ENCODE results near the gene RGS3.
"Not testable (repeated sequence)": the region's sequence is repeated elsewhere in the genome, so short reads cannot be mapped to it uniquely, and the experiment has no call there.

RGS3 gene

DNA sequence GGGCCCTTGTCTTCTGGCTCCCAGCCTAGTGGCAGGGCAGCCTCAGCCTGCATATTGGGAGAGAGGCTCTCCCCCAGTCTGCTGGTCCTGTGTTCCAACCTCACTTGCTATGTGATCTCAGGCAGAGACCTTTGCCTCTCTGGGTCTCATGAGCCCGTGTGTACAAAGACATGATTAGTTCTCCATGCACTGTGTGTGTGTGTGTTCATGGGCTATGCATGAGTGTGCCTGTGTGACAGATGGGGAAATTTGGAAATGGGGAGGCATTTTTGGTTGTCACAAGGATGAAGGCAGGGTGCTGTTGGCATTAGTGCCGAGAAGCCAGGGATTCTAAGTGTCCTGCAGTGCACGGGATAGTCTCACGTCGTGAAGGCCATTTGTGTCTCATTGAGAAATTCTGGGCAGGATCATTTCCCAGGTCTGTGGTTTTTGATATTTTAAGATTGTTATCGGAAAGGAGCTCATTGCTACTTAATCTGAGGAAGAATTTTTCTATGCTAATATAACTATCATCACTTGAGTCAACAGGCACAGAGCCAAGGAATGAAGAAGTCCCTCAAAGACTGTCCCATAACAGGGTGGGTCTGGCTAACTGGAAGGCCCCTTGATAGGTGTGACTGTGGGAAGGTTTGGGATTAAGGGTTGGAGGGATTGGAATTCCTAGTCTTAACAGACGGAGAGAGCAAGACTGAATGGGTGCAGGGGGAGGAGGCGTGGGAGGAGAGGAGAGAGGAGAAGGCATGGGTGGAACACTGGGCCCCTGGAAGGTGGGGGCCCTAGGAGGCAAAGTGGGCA, 168.5 kb downstream of the RGS3 start:
- no peak for DNase-seq
- in situ Hi-C loops (cut with MboI; ENCODE audit: low pct_unique_long_range_greater_than_20kb, low sequenced_read_pairs) = no loop called here

DNA sequence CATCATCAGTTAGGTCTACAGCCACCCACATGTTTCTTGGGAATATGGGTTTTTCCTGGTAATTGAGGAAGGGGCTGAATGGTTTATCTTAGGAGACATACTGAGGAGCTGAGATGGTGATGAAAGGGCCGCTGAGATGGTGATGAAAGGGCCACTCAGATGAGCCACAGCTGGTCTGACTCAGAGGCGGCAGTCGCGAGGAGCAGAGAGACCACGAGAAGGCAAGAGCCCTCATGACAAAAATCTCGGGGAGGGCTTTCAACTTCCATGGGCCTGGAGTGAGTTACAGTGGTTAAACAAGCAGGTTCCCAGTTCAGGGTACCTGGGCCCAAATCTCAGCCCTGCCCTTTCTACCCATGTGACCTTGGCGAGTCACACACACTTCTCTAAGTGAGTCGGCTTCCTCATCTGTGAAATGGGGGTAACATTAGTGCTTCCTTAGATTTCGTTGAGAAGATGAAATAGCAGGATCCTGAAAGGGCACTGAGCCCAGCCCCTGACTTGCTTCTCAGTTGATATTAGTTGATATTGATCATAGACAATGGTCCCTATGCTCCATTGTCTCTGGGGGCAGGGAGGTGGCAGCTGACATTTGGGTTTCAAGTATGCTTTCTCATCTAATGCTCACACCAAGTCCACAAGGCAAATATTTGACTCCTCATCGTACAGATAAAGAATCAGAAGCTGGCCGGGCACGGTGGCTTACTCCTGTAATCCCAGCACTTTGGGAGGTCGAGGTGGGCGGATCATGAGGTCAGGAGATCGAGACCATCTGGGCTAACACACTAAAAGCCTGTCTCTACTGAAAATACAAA, 169.5 kb downstream of the RGS3 start:
- in situ Hi-C loops (cut with MboI; ENCODE audit: low pct_unique_long_range_greater_than_20kb, low sequenced_read_pairs) = no loop called here
- no peak for DNase-seq

DNA sequence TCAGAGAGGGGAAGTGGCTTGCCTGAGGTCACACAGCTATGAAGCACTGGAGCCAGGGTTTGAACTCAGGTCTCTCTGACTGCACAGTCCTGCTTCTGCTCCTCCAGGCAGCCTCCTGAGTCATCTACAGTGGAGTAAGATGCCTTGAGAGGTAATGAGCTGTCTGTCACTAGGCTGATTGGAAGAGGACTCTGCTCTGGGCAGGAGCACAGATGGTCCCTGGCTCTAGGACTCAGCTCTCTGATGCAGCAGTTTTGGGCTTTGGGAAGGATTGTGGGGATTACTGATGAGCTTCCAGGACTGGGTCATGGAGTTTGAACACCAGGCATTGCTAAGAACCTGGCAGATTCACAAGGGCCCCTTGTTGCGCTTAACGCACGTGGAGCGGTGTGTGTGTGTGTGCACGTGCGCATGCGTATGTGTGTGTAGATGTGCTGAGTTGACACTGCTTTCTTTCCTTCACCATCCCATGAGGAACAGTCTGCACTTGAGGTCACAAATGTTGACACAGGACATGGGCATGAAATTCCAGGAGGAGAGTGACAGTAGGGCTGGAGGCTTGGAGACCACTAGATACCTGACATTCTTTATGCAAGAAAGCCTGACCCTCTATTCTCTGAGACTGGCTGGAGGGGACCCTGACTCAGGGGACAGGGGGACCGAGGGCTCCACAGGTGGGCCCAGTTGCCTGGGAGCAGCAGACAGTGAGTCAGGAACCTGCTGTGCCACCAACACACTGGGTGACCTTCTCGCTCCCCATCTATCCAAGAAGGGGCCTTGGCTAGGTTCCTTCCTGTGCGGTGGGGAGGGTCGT, 170.5 kb downstream of the RGS3 start:
- no peak for DNase-seq
- in situ Hi-C loops (cut with MboI; ENCODE audit: low pct_unique_long_range_greater_than_20kb, low sequenced_read_pairs) = no loop called here

DNA sequence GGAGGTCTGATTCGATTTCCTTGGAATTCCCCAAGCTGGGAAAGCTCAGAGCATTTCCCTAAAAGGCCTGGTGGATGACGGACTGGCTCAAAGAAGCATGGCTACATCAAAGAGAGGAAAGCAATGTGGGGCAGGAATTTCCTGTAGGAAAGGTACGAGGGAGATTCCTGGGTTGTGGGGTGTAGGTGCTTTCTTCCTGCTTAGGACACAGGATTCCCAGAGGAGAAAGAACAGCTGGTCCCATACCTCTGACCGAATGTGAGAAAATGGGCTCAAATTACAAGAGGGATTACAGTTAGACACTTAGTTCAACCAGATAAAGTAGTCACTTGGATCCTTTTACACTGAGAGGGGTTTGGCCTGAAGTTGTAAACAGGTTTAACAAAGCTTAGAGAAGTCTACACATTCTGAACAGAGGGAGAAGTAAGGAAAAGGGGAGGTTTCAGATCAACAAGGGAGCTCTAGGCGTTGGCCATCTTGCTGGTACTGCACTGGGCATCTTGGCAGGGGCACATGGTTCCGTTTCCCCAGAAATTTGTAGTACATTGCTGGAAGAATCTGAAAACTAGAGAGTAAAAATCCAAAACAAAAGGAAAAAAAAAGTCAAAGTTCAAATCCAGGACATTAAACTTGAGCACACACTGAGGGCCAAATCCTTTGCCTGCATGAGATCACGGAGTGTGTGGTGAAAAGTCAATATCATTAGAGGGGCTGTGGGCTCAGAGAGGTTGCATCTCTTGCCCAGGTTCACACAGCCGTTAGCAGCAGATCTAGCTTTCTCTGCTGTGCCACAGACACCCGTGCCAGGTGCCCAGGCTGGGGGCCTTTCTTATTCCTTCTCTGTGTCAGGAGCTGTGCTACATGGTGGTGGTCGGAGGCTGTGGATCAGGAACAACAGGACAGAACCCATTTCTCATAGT, 171.3 kb downstream of the RGS3 start:
- in situ Hi-C loops (cut with MboI; ENCODE audit: low pct_unique_long_range_greater_than_20kb, low sequenced_read_pairs) = no loop called here
- DNase-seq = no peak

DNA sequence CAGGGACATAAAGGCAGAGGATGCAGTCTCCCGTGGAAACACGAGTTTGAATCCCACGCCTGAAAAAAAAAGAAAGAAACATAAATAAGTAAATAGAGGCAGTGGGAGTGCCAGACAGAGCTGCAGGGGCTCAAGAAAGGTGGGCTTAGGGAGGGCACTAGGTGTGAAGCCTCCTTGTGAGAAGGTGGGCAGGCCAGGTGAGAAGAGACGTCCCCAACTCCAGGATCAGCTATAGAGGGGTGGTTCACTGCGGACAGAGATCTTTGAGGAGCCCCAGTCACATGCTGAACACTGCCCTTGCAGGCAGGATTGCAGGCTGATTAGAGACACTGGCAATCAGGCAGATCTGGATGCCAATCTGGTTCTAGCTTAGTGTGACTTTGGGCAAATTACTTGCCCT, 172.1 kb downstream of the RGS3 start:
- no peak for DNase-seq
- in situ Hi-C loops (cut with MboI; ENCODE audit: low pct_unique_long_range_greater_than_20kb, low sequenced_read_pairs) = no loop called here

DNA sequence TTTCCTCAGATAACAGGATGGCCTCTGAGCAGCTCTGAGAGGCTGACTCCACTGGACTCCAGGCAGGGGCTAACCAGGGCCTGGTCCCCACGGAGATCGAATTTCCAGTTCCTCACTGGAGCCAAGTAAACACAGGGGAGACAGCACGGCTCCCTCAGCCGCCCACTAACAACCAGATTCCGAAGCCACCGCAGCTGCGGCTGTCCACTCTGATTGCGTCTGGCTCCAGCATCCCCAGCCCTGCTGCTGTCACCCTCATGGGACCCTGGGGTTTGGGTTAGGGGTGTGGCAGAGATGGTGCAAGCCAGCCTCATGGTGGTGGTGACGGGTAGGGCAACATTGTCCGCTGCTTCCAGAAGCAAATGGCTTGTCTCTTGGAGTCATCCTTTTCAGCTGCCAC, 172.6 kb downstream of the RGS3 start:
- in situ Hi-C loops (cut with MboI; ENCODE audit: low pct_unique_long_range_greater_than_20kb, low sequenced_read_pairs) = no loop called here
- DNase-seq = no peak

DNA sequence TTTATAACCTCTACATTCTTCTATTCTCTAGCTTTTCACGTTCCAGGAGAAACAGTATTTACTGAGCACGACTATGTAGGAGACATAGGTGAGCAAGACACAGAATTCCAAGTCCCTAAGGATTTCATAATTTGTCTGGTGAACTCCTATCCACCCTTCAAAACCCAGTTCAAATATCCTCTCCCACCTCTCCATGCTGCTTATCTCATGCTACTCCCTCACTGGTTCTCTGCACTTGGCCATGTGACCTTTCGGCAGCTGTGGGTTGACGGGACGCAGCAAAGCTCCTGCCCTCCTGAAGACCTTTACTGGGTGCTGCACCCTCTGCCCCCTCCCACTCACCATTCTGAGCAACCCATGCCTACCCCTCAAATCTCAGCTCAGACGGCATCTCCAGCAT, 173.2 kb downstream of the RGS3 start:
- in situ Hi-C loops (cut with MboI; ENCODE audit: low pct_unique_long_range_greater_than_20kb, low sequenced_read_pairs) = no loop called here
- no peak for DNase-seq

DNA sequence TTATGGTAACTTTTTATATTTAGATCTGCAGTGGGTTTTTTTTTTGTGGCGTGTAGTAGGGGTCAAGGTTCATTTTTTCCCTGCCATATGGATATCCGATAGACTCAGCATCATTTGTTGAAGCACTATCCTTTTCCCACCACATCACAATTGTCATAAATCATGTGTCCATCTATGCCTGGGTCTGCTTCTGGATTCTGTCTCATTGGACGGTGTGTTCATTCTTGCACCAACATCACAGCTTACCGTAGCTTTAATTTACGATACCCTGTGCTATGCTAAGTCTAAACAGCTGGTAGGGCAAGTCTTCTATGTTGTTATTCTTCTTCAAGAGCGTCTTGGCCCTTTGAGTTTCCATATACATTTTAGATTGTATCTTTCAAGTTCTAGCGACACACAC, 175.0 kb downstream of the RGS3 start:
- DNase-seq = no peak

DNA sequence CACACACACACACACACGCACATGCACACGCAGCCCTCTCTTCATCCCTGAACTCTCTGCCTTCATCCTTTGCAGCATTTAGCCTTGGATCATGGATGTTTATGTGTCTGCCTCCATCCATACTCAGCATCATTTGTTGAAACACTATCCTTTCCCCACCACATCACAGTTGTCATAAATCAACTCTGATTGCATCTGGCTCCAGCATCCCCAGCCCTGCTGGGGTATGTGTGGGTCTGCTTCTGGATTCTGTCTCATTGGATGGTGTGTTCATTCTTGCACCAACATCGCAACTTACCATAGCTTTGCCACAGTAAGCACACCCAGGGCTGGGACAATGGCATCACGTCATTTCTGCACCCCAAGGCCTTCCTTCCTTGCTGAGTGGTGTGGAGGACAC, 175.4 kb downstream of the RGS3 start:
- no peak for DNase-seq
- in situ Hi-C loops (cut with MboI; ENCODE audit: low pct_unique_long_range_greater_than_20kb, low sequenced_read_pairs) = no loop called here

More for the DNA sequence above, 175.0 kb downstream of the RGS3 start:
- in situ Hi-C loops (cut with MboI; ENCODE audit: low pct_unique_long_range_greater_than_20kb, low sequenced_read_pairs) = no loop called here

DNA sequence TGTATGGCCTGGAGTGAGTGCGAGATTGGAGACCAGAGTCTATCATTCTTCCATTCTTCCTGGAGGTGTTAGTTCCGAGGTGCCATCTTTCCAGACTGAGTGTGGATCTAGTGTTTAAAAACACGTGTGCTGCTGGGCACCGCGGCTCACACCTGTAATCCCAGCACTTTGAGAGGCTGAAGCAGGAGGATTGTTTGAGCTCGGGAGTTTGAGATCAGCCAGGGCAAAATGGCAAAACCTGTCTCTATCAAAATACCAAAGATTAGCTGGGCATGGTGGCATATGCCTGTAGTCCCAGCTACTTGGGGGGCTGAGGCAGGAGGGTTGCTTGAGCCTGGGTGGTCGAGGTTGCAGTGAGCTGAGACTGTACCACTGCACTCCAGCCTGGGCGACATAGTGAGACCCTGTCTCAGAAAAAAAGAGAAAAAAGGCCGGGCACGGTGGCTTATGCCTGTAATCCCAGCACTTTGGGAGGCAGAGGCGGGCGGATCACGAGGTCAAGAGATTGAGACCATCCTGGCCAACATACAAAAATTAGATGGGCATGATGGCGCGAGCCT, 176.0 kb downstream of the RGS3 start:
- in situ Hi-C loops (cut with MboI; ENCODE audit: low pct_unique_long_range_greater_than_20kb, low sequenced_read_pairs); DNase-seq: not testable (repeated sequence)

DNA sequence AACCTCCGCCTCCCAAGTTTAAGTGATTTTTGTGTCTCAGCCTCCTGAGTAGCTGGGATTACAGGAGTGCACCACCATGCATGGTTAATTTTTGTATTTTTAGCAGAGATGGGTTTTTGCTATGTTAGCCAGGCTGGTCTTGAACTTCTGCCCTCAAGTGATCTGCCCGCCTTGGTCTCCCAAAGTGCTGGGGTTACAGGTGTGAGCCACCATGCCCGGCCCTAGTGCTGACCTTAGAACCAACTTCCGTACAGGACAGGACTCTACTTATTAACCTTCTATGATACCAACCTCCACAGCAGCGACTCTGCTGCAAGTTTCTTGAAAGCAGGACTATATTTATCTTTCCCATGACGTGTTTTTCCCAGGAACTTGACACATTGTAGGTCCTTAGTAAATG, 176.9 kb downstream of the RGS3 start:
- no peak for DNase-seq
- in situ Hi-C loops (cut with MboI; ENCODE audit: low pct_unique_long_range_greater_than_20kb, low sequenced_read_pairs) = no loop called here

DNA sequence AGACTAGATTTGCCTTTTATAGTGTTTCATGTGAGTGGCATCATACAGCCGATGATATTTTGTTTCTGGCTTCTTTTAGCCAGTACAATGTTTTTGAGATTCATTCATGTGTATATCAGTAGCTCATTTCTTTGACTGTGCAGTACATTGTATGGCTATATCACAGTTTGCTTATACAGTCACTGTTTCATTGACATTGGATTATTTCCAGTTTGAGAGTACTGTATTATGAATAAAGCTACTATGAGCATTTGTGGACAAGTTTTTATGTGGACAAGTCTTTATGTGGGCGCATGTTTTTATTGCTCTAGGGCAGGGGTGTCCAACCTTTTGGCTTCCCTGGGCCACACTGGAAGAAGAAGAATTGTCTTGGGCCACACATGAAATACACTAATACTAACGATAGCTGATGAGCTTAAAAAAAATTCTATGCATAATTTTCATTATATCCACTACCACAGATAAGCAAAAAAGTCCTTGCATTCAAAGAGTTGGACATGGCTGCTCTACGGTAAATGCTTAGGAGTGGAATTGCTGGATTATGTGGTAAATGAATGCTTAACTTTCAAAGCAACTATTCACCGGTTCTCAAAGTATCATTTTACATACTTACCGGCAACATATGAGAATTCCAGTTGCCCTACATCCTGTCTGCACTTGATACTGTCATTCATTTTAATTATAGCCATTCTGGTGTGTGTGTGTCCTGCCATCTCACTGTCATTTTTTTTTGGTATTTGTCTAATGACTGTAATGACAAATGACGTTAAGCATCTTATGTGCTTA, 177.8 kb downstream of the RGS3 start:
- no peak for DNase-seq
- in situ Hi-C loops (cut with MboI; ENCODE audit: low pct_unique_long_range_greater_than_20kb, low sequenced_read_pairs) = no loop called here

DNA sequence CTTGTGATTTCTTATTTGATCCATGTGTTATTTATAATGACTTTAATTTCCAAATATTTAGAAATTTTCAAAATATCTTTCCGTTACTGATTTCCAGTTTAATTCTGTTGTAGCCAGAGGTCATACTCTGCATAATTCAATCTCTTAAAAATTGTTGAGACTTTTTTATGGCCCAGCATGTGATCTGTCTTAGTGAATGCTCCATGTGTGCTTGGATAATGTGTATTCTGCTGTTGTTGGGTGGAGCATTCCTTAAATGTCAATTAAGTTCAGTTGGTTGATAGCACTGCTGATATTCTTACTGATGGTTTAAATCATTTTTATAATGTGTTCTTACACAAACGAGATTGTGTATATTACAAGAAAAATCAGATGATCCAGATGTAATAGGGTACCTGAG, 180.8 kb downstream of the RGS3 start:
- in situ Hi-C loops (cut with MboI; ENCODE audit: low pct_unique_long_range_greater_than_20kb, low sequenced_read_pairs) = no loop called here
- DNase-seq = no peak

DNA sequence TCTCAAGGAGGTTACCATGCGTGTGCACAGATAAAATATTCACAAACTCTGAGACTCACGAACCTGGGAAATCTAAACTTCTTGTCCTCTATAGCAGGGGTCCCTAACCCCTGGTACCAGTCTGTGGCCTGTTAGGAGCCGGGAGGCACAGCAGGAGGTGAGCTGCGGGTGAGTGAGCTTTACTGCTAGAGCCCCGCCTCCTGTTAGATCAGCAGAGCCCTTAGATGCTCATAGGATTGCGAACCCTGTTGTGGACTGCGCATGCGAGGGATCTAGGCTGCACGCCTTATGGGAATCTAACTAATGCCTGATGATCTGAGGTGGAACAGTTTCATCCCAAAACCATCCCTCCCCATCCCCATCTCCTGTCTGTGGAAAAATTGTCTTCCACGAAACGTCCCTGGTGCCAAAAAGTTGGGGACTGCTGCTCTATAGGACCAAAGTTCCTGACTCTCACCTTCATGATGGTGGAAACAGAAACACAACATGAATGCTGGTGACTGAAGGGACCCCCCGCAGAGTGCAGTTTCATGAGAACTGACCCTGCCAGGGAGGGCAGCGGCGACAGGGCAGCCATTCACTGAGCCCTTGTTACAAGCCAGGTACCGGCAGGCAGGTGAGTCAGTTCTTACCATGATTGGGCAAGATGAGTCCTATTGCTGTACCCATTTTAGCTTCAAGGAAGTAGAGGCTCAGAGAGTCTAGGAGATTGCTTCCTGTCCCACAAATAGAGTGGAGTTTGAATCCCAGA, 181.9 kb downstream of the RGS3 start:
- in situ Hi-C loops (cut with MboI; ENCODE audit: low pct_unique_long_range_greater_than_20kb, low sequenced_read_pairs) = no loop called here
- DNase-seq = no peak

DNA sequence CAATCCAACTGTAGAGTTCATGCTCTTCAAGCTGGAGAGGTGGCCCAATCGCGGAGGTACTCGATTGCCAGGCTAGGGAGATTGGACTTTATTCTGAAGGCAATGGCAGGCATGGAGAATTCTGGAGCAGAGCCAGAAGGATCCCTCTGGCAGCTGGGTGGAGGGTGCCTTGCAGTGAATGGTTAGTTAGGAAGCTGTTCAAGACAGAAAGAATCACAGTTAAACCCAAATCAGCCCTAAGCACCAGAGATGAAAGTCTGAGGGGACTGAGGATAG, 182.4 kb downstream of the RGS3 start:
- in situ Hi-C loops (cut with MboI; ENCODE audit: low pct_unique_long_range_greater_than_20kb, low sequenced_read_pairs) = no loop called here
- no peak for DNase-seq

DNA sequence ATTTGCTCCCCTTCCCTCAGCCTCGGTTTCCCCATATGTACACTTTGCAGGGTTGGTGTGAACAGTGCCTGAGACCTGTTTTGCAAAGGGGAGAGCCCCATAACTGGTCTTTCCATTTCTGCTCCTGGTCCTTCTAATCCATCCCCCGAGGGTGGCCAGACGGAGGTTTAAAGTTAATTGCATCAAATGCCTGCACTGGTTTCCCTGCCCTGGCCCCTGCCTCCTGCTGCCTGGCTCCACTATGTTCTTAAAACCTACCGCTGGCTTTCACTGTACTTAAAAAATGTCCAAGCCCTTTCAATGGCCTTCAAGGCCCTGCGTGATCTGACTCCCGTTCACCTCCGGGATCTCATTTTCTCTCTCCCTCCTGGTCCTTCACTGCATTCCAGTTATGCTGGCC, 183.0 kb downstream of the RGS3 start:
- no peak for DNase-seq
- in situ Hi-C loops (cut with MboI; ENCODE audit: low pct_unique_long_range_greater_than_20kb, low sequenced_read_pairs) = no loop called here
